SK-N-SH treated with all-trans-retinoic acid at 6 μM for 48 hours (cell line): Measurements from ENCODE around the gene OSGIN1.

Source experiments
- ATAC-seq: fragments of 200-7000 bp; cut with Tn5 transposase; 3 replicates; pipeline ENCODE4 v1.9.1; 2020; ENCODE audit warnings: mild to moderate bottlenecking, moderate library complexity
- ARNTL ChIP-seq: fragments of 450-650 bp; formaldehyde crosslinking; IDR thresholded peaks from 2 replicates; pipeline ENCODE4 v1.5.0; 2020; ENCODE audit warnings: low read depth, mild to moderate bottlenecking, moderate library complexity, borderline replicate concordance
- BACH2 ChIP-seq: fragments of 250-450 bp; sonication (Bioruptor Pico); IDR thresholded peaks from 2 replicates; pipeline ENCODE4 v1.9.0; 2021; ENCODE audit warnings: mild to moderate bottlenecking, borderline replicate concordance
- CSDC2 ChIP-seq: fragments of 250-450 bp; sonication (Bioruptor Pico); IDR thresholded peaks from 2 replicates; pipeline ENCODE4 v1.5.0; 2020; ENCODE audit warnings: mild to moderate bottlenecking, moderate library complexity
- ESRRG ChIP-seq: fragments of 250-450 bp; sonication (Bioruptor Pico); IDR thresholded peaks from 2 replicates; pipeline ENCODE4 v1.6.1; 2021; ENCODE audit warnings: mild to moderate bottlenecking
- GLIS3 ChIP-seq: fragments of 250-450 bp; sonication (Bioruptor Pico); IDR thresholded peaks from 2 replicates; pipeline ENCODE4 v1.5.0; 2020; ENCODE audit warnings: mild to moderate bottlenecking, moderate library complexity
- ISL1 ChIP-seq: fragments of 250-450 bp; sonication (Bioruptor Pico); IDR thresholded peaks from 2 replicates; pipeline ENCODE4 v2.1.2; 2022; ENCODE audit warnings: mild to moderate bottlenecking, moderate library complexity
- OSR1 ChIP-seq: fragments of 250-450 bp; sonication (Bioruptor Pico); IDR thresholded peaks from 2 replicates; pipeline ENCODE4 v1.8.0; 2022; ENCODE audit warnings: moderate library complexity, mild to moderate bottlenecking, inconsistent platforms
- PPARA ChIP-seq: fragments of 250-450 bp; sonication (Bioruptor Pico); IDR thresholded peaks from 2 replicates; pipeline ENCODE4 v1.5.0; 2020; ENCODE audit warnings: mild to moderate bottlenecking, borderline replicate concordance
- RARB ChIP-seq: fragments of 250-450 bp; sonication (Bioruptor Pico); IDR thresholded peaks from 2 replicates; pipeline ENCODE4 v1.8.0; 2021; ENCODE audit warnings: mild to moderate bottlenecking, moderate library complexity
- SNAI2 ChIP-seq: fragments of 250-450 bp; sonication (Bioruptor Pico); IDR thresholded peaks from 2 replicates; pipeline ENCODE4 v1.5.0; 2020; ENCODE audit warnings: mild to moderate bottlenecking, moderate library complexity
- TOX ChIP-seq: fragments of 250-450 bp; sonication (Bioruptor Pico); IDR thresholded peaks from 2 replicates; pipeline ENCODE4 v1.8.0; 2021; ENCODE audit warnings: mild to moderate bottlenecking, moderate library complexity, borderline replicate concordance
- ZC3H10 ChIP-seq: fragments of 250-450 bp; sonication (Bioruptor Pico); IDR thresholded peaks from 2 replicates; pipeline ENCODE4 v1.5.1; 2021; ENCODE audit warnings: mild to moderate bottlenecking, moderate library complexity
- ZFP3 ChIP-seq: fragments of 250-450 bp; sonication (Bioruptor Pico); IDR thresholded peaks from 2 replicates; pipeline ENCODE4 v1.5.0; 2020; ENCODE audit warnings: mild to moderate bottlenecking, moderate library complexity
- ZFP30 ChIP-seq: fragments of 450-650 bp; formaldehyde crosslinking; IDR thresholded peaks from 2 replicates; pipeline ENCODE4 v1.5.0; 2022; ENCODE audit warnings: mild to moderate bottlenecking, moderate library complexity
- ZNF70 ChIP-seq: fragments of 450-650 bp; formaldehyde crosslinking; IDR thresholded peaks from 2 replicates; pipeline ENCODE4 v1.5.0; 2020; ENCODE audit warnings: mild to moderate bottlenecking, moderate library complexity
- ZNF8 ChIP-seq: fragments of 450-650 bp; formaldehyde crosslinking; IDR thresholded peaks from 2 replicates; pipeline ENCODE4 v1.5.0; 2020; ENCODE audit warnings: mild to moderate bottlenecking, moderate library complexity
- TF ChIP-seq, protein P1 (sequence below): fragments of 250-450 bp; sonication (Bioruptor Pico); IDR thresholded peaks from 2 replicates; pipeline ENCODE4 v1.8.0; 2021; ENCODE audit warnings: low read depth, mild to moderate bottlenecking, moderate library complexity, borderline replicate concordance
- TF ChIP-seq, protein P2 (sequence below): fragments of 250-450 bp; sonication (Bioruptor Pico); IDR thresholded peaks from 2 replicates; pipeline ENCODE4 v1.5.0; 2020; ENCODE audit warnings: mild to moderate bottlenecking, moderate library complexity
- TF ChIP-seq, protein P3 (sequence below): fragments of 250-450 bp; sonication (Bioruptor Pico); IDR thresholded peaks from 2 replicates; pipeline ENCODE4 v1.5.1; 2020; ENCODE audit warnings: low read depth, mild to moderate bottlenecking, moderate library complexity
- TF ChIP-seq, protein P4 (sequence below): fragments of 250-450 bp; sonication (Bioruptor Pico); IDR thresholded peaks from 2 replicates; pipeline ENCODE4 v1.5.1; 2021; ENCODE audit warnings: mild to moderate bottlenecking, moderate library complexity

Gene OSGIN1

DNA sequence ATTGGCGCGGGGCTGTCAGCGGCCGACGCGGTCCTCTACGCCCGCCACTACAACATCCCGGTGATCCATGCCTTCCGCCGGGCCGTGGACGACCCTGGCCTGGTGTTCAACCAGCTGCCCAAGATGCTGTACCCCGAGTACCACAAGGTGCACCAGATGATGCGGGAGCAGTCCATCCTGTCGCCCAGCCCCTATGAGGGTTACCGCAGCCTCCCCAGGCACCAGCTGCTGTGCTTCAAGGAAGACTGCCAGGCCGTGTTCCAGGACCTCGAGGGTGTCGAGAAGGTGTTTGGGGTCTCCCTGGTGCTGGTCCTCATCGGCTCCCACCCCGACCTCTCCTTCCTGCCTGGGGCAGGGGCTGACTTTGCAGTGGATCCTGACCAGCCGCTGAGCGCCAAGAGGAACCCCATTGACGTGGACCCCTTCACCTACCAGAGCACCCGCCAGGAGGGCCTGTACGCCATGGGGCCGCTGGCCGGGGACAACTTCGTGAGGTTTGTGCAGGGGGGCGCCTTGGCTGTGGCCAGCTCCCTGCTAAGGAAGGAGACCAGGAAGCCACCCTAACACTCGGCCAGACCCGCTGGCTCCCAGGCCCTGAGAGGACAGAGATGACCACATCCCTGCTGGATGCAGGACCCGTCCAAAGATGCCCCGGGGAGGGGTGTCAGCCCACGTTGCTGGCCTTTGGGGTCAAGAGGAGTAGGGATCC is 12.6 kb downstream of the OSGIN1 start:
- TF ChIP-seq RARB (CRISPR knock-in tag): no peak
- no peak; the same call in 2 of the 3 replicates for ATAC-seq

DNA sequence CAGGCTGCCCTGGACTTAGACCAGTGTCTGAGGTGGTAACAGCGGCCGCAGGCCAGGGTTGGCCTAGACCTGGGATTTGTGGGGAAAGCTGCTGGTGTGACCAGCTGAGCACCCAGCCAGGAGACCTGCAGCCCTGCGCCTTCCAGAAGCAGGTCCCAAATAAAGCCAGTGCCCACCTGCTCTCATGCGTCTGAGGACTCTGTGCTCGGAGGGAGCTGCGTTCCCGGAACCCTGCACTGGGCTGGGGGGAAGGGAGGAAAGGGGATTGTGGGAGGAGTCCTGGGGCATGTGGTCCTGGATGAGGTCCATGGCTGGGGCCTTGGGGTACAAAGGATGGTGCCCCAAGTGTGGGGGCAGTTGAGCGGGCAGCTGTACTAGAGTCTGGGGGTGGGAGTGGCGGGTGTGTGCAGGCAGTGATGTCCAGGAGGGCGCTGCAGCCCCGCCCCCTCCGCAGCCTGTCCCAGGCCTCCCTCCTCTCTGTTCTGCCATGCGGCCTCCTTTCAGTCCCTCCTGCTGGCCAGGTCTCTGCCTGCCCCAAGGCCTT is 13.2 kb downstream of the OSGIN1 start:
- no peak; the same call in 2 of the 3 replicates for ATAC-seq
- TF ChIP-seq ZNF70 (CRISPR knock-in tag): no peak
- no peak for TF ChIP-seq OSR1
- no peak for TF ChIP-seq PPARA (CRISPR knock-in tag)
- TF ChIP-seq, protein P1, sequence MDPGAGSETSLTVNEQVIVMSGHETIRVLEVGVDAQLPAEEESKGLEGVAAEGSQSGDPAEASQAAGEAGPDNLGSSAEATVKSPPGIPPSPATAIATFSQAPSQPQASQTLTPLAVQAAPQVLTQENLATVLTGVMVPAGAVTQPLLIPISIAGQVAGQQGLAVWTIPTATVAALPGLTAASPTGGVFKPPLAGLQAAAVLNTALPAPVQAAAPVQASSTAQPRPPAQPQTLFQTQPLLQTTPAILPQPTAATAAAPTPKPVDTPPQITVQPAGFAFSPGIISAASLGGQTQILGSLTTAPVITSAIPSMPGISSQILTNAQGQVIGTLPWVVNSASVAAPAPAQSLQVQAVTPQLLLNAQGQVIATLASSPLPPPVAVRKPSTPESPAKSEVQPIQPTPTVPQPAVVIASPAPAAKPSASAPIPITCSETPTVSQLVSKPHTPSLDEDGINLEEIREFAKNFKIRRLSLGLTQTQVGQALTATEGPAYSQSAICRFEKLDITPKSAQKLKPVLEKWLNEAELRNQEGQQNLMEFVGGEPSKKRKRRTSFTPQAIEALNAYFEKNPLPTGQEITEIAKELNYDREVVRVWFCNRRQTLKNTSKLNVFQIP (CRISPR knock-in tag): no peak
- no peak for TF ChIP-seq ZC3H10 (CRISPR knock-in tag)
- TF ChIP-seq RARB (CRISPR knock-in tag): no peak
- no peak for TF ChIP-seq CSDC2 (CRISPR knock-in tag)
- TF ChIP-seq BACH2 (CRISPR knock-in tag): no peak
- no peak for TF ChIP-seq ISL1 (CRISPR knock-in tag)
- no peak for TF ChIP-seq TOX
- TF ChIP-seq, protein P2, sequence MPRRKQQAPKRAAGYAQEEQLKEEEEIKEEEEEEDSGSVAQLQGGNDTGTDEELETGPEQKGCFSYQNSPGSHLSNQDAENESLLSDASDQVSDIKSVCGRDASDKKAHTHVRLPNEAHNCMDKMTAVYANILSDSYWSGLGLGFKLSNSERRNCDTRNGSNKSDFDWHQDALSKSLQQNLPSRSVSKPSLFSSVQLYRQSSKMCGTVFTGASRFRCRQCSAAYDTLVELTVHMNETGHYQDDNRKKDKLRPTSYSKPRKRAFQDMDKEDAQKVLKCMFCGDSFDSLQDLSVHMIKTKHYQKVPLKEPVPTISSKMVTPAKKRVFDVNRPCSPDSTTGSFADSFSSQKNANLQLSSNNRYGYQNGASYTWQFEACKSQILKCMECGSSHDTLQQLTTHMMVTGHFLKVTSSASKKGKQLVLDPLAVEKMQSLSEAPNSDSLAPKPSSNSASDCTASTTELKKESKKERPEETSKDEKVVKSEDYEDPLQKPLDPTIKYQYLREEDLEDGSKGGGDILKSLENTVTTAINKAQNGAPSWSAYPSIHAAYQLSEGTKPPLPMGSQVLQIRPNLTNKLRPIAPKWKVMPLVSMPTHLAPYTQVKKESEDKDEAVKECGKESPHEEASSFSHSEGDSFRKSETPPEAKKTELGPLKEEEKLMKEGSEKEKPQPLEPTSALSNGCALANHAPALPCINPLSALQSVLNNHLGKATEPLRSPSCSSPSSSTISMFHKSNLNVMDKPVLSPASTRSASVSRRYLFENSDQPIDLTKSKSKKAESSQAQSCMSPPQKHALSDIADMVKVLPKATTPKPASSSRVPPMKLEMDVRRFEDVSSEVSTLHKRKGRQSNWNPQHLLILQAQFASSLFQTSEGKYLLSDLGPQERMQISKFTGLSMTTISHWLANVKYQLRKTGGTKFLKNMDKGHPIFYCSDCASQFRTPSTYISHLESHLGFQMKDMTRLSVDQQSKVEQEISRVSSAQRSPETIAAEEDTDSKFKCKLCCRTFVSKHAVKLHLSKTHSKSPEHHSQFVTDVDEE: no peak
- TF ChIP-seq, protein P3, sequence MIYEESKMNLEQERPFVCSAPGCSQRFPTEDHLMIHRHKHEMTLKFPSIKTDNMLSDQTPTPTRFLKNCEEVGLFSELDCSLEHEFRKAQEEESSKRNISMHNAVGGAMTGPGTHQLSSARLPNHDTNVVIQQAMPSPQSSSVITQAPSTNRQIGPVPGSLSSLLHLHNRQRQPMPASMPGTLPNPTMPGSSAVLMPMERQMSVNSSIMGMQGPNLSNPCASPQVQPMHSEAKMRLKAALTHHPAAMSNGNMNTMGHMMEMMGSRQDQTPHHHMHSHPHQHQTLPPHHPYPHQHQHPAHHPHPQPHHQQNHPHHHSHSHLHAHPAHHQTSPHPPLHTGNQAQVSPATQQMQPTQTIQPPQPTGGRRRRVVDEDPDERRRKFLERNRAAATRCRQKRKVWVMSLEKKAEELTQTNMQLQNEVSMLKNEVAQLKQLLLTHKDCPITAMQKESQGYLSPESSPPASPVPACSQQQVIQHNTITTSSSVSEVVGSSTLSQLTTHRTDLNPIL (CRISPR knock-in tag): no peak
- TF ChIP-seq ZFP3 (CRISPR knock-in tag): no peak
- TF ChIP-seq, protein P4, sequence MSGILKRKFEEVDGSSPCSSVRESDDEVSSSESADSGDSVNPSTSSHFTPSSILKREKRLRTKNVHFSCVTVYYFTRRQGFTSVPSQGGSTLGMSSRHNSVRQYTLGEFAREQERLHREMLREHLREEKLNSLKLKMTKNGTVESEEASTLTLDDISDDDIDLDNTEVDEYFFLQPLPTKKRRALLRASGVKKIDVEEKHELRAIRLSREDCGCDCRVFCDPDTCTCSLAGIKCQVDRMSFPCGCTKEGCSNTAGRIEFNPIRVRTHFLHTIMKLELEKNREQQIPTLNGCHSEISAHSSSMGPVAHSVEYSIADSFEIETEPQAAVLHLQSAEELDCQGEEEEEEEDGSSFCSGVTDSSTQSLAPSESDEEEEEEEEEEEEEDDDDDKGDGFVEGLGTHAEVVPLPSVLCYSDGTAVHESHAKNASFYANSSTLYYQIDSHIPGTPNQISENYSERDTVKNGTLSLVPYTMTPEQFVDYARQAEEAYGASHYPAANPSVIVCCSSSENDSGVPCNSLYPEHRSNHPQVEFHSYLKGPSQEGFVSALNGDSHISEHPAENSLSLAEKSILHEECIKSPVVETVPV (CRISPR knock-in tag): no peak
- TF ChIP-seq ZFP30 (CRISPR knock-in tag): no peak
- no peak for TF ChIP-seq GLIS3
- TF ChIP-seq ESRRG (CRISPR knock-in tag): no peak
- TF ChIP-seq ZNF8 (CRISPR knock-in tag): no peak
- no peak for TF ChIP-seq ARNTL (CRISPR knock-in tag)

DNA sequence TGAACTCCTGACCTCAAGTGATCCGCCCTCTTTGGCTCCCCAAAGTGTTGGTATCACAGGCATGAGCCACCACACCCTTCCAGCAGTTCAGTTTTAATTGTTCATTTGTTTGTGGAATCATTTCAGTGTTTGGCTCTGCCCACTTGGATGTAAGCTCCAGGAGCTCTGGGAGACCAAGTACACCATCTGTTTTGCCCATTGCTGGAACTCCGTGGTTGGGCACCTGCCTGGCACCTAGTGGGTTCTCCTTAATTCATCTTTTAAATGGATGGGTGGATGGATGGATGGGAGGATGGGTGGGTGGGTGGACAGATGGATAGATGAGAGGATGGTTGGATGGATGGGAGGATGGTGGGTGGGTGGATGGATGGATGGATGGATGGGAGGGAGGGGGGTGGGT is 14.1 kb downstream of the OSGIN1 start:
- no peak for ATAC-seq
- TF ChIP-seq, protein P2: no peak
- no peak for TF ChIP-seq TOX
- TF ChIP-seq ZFP3 (CRISPR knock-in tag): no peak
- no peak for TF ChIP-seq GLIS3
- TF ChIP-seq ZFP30 (CRISPR knock-in tag): no peak
- TF ChIP-seq, protein P3 (CRISPR knock-in tag): no peak
- TF ChIP-seq SNAI2 (CRISPR knock-in tag): no peak
